ENCODE results near the gene TPSD1.
"Not testable (repeated sequence)": the region's sequence is repeated elsewhere in the genome, so short reads cannot be mapped to it uniquely, and the experiment has no call there.

The TPSD1 gene

DNA sequence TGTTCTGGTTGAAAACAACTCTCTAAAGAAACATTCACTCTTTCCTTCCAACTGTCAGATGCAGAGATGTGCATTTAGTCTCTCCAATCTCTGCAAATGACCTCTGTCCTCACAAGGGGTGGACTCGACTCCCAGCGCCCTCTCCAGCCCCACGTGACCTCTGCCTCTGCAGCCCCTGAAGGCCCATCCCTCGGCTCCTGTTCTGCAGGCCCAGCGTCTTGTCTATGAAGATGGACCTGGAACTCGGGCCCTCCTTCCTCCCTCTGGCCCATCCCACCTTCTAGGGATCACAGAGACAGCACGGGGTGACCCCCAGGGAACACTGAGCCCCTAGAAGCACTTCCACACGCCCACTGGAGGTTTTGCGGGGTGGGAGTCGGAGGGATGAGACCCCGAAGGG lies 12.5 kb upstream of the TPSD1 start:
- DNase-seq (ENCODE audit: low spot score); in situ Hi-C loops (cut with MboI; ENCODE audit: low pct_unique_long_range_greater_than_20kb, low sequenced_read_pairs, unreplicated experiment): not testable (repeated sequence)

DNA sequence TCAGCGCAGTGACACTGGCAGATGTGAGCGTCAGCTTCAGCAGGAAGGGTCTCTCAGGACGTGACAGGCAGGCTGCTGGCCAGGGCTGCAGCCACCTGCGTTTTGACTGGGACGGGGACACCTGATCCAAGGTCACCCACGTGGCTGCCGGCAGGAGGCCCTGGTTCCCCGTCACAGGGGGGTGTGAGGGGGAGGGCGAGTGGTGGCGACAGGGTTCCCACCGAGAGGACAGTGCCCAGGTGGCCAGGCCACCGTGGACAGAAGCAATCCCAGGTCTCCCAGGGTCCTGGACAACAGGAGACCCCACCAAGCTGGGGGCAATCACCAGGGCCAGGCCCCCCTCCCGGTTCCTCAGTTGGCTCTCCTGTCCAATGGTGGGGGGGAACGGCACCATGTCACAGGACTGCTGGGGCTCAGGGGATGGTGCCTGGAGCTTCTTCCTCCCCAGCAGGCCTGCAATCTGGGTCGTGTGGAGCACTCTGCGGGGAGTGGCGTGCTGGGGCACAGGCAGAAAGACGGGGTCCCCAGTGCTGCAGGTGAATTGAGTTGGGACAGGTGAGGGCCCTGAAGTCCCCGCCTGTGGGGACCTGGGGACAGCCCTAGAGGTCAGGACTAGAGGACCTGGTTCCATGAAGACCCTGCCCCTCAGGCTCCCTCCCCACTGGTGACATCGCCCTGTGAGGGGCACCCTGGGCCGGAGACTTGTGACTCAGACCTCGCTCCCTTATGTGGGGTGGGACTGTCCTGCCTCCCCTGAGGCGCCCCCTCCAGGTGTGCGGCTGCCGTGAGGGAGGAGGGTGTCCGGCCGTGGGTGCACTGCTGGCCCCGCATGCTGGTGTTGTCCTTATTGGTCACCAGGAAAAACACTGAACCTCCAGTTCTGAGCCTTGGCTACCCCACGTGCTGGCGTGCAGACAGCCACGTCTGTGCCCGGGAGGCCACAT lies 11.7 kb upstream of the TPSD1 start:
- not testable (repeated sequence) for DNase-seq (ENCODE audit: low spot score)

GRCh38 chr16:1244881-1245280 lies 11.0 kb upstream of the TPSD1 start:
- no peak for DNase-seq (ENCODE audit: low spot score)
- in situ Hi-C loops (cut with MboI; ENCODE audit: low pct_unique_long_range_greater_than_20kb, low sequenced_read_pairs, unreplicated experiment), result no loop called here
- no peak for TF ChIP-seq CTCF (IDR thresholded peaks at IDR 0.05; ENCODE audit: extremely low read depth, insufficient read depth, missing control alignments)

More for the DNA sequence above, 11.7 kb upstream of the TPSD1 start:
- in situ Hi-C loops (cut with MboI; ENCODE audit: low pct_unique_long_range_greater_than_20kb, low sequenced_read_pairs, unreplicated experiment), result not testable (repeated sequence)

DNA sequence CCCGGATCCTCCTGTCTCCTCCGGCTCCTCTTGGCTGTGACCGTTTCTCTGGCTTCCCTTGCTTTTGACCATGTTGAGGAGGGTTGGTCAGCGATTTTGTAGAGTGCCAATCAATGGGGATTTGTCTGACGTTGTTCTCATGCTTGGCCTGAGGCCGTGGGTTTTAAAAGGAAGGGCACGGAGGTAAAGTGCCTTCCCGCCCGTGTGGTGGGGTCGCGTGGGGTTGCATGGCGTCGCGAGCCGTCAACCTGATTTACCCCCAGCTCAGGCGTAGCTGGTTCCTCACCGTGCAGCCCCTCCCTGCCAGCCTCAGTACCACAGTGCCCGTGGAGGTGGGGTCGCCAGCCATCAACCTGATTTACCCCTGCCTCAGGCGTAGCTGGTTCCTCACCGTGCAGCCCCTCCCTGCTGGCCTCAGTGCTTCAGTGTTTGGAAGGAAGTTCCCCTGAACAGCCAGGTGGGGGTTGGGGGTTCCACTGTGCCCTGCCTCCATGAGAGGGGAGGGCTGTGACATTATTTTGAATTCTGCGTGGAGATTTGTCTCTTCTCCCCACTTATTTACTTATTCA lies 10.3 kb upstream of the TPSD1 start:
- DNase-seq (ENCODE audit: low spot score), result no peak
- TF ChIP-seq CTCF (IDR thresholded peaks at IDR 0.05; ENCODE audit: extremely low read depth, insufficient read depth, missing control alignments), result no peak
- in situ Hi-C loops (cut with MboI; ENCODE audit: low pct_unique_long_range_greater_than_20kb, low sequenced_read_pairs, unreplicated experiment), result no loop called here

GRCh38 chr16:1247903-1248537 lies 7.8 kb upstream of the TPSD1 start:
- in situ Hi-C loops (cut with MboI; ENCODE audit: low pct_unique_long_range_greater_than_20kb, low sequenced_read_pairs, unreplicated experiment); DNase-seq (ENCODE audit: low spot score): not testable (repeated sequence)

DNA sequence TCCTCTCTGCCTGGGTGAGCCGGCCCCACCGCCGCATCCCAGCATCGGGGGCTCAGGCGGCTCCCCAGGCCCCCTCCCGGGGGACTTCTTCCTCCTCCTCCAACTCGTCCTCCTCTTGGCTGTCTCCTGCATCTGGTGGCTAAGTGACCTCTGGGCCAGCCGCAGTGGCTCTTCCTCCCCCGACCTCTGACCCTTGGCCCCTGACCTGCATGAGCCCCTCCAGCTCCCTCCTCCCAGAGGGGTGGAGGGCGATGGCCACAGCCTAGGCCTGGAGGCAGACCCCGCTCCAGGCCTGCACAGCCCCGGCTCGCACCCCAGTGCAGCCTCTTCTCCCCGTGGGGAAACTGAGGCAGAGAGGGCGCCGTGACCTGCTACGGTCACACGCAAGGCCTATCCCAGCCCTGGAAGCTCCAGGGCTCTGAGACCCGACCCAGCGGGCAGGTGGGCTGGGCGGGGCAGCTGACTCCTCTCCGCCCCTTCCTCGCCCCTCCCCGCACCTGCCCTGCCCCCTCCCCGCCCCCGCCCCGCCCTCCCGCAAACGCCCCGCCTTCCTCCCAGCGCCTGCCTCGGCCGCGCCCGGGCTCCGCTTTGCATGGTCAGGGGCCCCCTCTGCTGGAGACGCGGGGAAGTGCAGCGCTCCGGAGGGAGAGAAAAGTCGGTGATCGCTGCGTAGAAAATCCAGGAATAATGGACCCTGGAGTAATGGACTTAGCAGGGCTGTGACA lies 6.7 kb upstream of the TPSD1 start:
- not testable (repeated sequence) for DNase-seq (ENCODE audit: low spot score)

GRCh38 chr16:1253701-1254364 lies 2.0 kb upstream of the TPSD1 start:
- DNase-seq (ENCODE audit: low spot score); in situ Hi-C loops (cut with MboI; ENCODE audit: low pct_unique_long_range_greater_than_20kb, low sequenced_read_pairs, unreplicated experiment): not testable (repeated sequence)

More for the DNA sequence above, 6.7 kb upstream of the TPSD1 start:
- in situ Hi-C loops (cut with MboI; ENCODE audit: low pct_unique_long_range_greater_than_20kb, low sequenced_read_pairs, unreplicated experiment), result not testable (repeated sequence)

DNA sequence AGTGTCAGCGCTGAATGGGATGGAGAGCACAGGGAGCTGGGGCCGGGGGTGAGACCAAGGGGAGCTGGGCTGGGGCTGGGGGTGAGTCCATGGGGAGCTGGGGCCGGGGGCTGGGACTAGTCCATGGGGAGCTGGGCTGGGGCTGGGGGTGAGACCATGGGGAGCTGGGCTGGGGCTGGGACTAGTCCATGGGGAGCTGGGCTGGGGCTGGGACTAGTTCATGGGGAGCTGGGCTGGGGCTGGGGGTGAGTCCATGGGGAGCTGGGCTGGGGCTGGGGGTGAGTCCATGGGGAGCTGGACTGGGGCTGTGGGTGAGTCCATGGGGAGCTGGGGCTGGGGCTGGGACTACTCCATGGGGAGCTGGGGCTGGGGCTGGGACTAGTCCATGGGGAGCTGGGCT lies 1.0 kb upstream of the TPSD1 start:
- DNase-seq (ENCODE audit: low spot score); in situ Hi-C loops (cut with MboI; ENCODE audit: low pct_unique_long_range_greater_than_20kb, low sequenced_read_pairs, unreplicated experiment): not testable (repeated sequence)

- DNase-seq (ENCODE audit: low spot score); in situ Hi-C loops (cut with MboI; ENCODE audit: low pct_unique_long_range_greater_than_20kb, low sequenced_read_pairs, unreplicated experiment): not testable (repeated sequence)
Observed at GRCh38 chr16:1256296-1256873, 516 bp downstream of the TPSD1 start.
